HCT116 (cell line): ENCODE measurements around the gene TPM4.

ENCODE experiments used
- EZH2phosphoT487 ChIP-seq: fragments of 200-600 bp; IDR thresholded peaks from 2 replicates; pipeline ENCODE4 v1.6.1; 2018; ENCODE audit warnings: antibody characterized with exemption, borderline replicate concordance
- SRF ChIP-seq: IDR thresholded peaks from 2 replicates; pipeline ENCODE4 v1.6.1; 2012; ENCODE audit warnings: low read depth
- ZNF274 ChIP-seq: fragments of 200-500 bp; sonication (Bioruptor generic); IDR thresholded peaks from 2 replicates; pipeline ENCODE4 v1.6.1; 2014; ENCODE audit warnings: mild to moderate bottlenecking, low read depth, low read length, inconsistent platforms
- TF ChIP-seq, protein P1 (sequence below), 3 experiments: fragments of 200-600 bp in 1 of 3; sonication (generic) in 1 of 3; IDR thresholded peaks in 2 of 3; conservative IDR thresholded peaks in 1 of 3; 2 replicates each; pipeline ENCODE4 v1.5.1; 2012 to 2017; ENCODE audit warnings: low read depth in 2 of 3, low read length in 2 of 3, antibody characterized with exemption in 1 of 3, borderline replicate concordance in 1 of 3, control low read depth in 1 of 3, mild to moderate bottlenecking in 1 of 3, mixed read lengths in 1 of 3, mixed run types in 1 of 3, moderate library complexity in 1 of 3; ENCODE audit not compliant: insufficient read depth in 1 of 3

DNA sequence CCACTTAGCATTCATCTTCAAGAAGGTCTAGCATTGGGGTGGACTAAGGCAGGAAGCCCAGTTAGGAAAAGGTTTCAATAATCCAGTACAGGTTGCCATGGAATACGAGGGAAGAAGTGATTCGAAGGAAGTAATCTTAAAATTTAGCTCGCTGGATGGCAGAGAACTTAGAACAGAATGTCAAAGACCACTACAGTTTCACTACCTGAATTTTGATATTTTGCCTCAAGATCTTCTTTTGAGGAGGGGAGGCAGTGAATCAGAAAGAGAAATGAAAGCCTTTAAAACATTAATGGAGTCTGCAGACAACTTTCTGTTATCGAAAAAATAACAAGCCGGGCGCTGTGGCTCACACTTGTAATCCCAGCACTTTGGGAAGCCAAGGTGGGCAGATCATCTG is 28.4 kb downstream of the TPM4 start:
- TF ChIP-seq ZNF274 (no peak), EZH2phosphoT487 (no peak), SRF (no peak)
- TF ChIP-seq, protein P1, sequence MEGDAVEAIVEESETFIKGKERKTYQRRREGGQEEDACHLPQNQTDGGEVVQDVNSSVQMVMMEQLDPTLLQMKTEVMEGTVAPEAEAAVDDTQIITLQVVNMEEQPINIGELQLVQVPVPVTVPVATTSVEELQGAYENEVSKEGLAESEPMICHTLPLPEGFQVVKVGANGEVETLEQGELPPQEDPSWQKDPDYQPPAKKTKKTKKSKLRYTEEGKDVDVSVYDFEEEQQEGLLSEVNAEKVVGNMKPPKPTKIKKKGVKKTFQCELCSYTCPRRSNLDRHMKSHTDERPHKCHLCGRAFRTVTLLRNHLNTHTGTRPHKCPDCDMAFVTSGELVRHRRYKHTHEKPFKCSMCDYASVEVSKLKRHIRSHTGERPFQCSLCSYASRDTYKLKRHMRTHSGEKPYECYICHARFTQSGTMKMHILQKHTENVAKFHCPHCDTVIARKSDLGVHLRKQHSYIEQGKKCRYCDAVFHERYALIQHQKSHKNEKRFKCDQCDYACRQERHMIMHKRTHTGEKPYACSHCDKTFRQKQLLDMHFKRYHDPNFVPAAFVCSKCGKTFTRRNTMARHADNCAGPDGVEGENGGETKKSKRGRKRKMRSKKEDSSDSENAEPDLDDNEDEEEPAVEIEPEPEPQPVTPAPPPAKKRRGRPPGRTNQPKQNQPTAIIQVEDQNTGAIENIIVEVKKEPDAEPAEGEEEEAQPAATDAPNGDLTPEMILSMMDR (IDR thresholded peaks at IDR 0.05 in 2 of 3, conservative IDR thresholded peaks at IDR 0.05 in 1 of 3; ENCODE audit: borderline replicate concordance in 1 of 3, insufficient read depth in 1 of 3, low read depth in 2 of 3, low read length in 2 of 3) = no peak
